HG03103 (cell line): Measurements from ENCODE around the gene CIB4.
"Not testable (repeated sequence)": the region's sequence is repeated elsewhere in the genome, so short reads cannot be mapped to it uniquely, and the experiment has no call there.

Experiments used
- ATAC-seq: cut with Tn5 transposase; IDR thresholded peaks from one replicate; pipeline ENCODE4 v1.9.1; 2021; ENCODE audit warnings: low read depth; ENCODE audit not compliant: unreplicated experiment

Gene CIB4

DNA sequence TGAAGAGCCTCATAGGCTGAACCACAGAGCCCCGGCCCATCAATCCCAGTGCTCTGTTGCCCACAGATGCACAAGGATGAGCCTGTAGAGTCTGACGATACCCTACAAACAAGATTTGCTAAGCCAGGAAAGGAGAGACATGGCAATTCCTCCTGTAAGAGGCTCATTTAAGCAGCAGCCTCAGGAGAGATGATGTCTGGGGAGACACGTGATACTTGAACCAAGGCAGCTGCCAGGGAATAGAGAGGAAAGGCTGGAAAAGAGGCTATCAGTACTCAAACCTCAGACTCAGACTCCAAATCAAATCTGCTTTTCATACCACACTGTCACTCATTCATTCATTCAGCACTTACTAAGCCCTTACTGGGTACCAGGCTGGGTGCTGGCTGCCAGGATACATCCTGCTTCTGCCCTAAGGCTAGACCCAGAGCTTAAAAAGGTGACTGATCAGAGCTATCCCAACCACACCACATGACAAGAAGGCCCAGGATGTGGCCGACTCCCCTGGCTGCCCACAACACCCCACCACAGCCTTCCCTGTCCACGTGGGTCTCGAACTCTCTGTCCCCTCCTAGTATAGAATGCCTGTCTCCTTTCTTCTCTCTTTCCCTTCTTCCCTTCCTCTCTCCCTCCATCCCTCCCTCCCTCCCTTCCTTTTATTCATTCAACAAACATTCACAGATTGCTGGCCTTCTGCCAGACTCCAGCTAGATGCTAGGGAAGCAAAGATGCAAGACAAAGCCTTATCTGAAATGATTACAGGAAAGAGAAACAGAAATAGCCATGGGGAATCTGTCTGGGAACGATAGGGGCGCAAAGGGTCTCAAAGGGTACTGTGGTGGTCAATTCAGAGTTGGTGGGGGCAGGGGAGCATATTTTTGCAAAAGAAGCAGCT, 27.9 kb upstream of the CIB4 start:
- no peak for ATAC-seq

DNA sequence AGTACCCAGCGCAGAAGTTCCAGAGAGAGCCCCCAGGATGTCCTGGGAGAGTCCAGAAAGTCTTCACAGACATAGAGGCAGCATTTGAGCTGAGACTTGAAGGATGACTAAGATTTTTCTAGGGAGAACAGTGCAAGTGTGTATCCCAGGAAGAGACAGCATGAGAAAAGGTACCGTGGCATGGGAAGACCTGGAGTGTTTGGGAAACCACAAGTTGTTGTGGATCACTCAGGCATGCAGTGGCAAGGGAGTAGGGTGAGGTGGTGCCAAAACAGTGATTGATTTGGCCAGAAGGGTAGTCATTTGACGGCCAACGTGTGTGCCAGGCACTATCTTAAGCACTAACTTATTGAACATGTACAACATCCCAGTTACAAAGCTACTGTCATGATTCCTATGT, 26.9 kb upstream of the CIB4 start:
- ATAC-seq: no peak

DNA sequence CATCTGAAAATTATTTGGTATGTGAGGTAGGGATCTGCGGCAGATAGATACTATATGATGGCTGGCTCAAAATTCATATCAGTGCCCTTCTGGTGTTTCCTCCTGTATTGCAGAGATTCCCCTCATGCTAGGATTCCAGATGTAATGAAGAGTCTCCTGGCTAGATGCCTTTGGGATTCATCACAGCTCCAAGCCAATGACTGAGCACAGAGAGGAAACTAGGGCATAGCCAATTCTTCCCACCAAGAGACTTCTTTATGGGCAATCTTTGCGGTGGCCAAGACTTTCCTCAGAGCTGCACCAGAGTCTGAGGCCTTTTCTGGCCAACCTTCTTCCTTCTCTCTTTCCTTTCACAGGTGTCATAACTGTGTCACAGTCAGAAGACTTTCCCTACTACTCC, 25.5 kb upstream of the CIB4 start:
- no peak for ATAC-seq

DNA sequence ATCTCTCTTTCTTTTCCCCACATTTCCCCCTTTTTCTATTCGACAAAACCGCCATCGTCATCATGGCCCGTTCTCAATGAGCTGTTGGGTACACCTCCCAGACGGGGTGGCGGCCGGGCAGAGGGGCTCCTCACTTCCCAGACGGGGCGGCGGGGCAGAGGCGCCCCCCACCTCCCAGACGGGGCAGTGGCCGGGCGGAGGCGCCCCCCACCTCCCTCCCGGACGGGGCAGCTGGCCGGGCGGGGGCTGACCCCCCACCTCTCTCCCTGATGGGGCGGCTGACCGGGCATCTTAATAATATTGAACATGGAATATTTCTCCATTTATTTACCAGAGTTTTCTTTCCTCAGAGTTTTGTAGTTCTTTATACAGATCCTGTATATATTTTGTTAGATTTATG, 24.1 kb upstream of the CIB4 start:
- ATAC-seq: not testable (repeated sequence)

DNA sequence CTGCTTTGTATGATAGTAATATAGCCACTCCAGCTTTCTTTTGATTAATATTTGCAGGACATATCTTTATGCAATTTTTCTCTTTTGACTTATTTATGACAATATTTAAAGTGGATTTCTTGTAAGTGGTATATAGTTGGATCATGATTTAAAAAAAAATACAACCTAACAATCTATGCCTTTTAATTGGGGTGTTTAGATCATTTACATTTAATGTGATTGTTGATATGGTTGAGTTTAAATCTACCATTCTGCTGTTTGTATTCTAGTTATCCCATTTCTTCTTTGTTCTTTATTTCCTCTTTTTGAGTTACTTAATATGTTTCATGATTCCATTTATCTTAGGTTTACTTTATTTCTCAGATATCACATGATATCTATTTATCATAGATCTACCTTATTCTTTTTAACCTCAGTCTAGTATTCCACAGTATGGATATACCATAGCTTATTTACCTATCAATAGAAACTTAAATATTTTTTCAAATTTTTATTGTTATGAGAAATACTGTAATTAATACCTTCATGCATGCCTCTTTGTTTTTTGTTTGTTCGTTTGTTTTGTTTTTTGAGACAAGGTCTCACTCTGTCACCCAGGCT, 19.3 kb upstream of the CIB4 start:
- no peak for ATAC-seq

DNA sequence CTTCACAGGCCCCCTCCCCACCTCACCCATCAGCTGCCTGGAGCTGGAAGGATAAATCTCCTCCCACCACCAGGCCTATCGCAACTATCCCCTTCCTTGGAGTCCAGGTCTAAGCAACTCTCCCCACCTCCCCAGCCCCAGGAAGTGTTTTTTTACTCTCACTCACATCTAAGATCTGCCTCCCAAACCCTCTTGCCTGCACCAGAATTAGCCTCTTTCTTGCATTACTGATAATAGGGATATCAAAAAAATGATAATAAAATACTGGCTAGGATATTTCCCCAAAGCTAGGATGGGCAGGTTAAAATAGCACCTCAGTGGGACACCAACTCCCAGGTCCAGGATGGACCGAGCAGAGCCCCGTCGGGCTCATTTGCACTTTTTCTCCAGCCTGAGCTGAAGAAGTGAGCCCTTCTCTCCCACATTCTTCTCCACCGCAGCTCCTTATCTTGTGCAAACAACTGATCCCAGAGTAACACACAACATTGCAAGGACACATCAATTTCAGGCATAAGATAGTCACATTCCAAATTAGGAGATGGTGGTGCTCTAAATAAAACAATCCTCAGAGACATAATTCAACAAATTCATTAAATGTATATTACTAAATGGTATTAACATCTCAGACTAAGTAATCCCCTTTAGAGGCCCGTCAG, 17.7 kb upstream of the CIB4 start:
- ATAC-seq: no peak

DNA sequence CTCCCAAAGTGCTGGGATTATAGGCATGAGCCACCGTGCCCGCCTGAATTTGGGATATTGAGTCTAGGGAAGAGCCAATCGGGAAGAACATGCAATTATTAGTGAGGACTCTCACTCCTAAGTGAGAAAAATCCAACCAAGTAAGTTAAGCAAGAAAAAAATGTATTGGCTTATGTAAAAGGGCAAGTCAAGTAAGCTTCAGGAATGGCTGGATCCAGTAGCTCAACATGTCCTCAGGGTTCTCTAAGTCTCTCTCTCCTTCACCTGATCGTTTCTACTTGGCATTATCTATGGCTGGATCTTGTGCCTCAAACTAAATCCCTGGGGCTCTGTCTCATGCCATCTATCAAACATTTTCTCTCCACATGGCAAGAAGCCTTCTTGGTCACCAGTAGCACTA, 16.1 kb upstream of the CIB4 start:
- ATAC-seq: no peak

DNA sequence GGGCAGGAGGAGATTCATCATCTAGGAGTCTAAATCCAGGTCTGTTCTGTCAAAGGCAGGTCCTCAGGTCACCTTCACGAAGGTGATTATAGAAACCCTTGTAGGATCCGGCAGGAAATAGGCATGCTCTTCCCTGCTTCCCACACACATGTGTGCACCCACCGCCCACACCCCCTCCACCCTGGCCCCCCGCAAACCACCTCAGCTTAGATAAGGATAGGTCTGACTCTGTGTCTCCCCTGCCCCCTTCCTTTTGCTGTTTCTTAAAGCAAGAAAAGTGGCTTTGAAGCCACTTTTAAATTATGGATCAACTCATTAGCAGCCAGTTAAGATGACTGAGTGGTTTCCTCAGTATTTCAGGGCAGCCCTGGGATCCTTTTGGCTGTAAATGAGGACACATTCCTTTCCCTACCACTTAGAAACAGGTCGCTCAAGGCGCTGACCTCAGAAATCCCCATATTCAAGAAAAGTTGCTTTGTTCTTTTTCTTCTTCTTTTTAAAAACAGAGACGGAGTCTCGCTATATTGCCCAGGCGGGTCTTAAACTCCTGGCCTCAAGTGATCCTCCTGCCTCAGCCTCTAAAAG, 14.5 kb upstream of the CIB4 start:
- no peak for ATAC-seq

DNA sequence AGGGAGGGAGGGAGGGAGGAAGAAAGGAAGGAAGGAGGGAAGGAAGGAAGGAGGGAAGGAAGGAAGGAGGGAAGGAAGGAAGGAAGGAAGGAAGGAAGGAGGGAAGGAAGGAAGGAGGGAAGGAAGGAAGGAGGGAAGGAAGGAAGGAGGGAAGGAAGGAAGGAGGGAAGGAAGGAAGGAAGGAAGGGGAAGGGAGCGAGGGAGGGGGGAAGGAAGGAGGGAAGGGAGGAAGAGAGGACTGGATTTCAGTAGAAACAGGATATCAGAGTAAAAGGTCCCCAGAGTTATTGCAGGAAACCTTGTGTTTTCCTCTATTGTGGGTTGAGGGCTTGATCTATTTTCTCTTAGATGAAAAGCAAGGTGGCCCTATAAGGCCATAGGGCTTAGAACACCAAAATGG, 14.0 kb upstream of the CIB4 start:
- ATAC-seq: not testable (repeated sequence)

DNA sequence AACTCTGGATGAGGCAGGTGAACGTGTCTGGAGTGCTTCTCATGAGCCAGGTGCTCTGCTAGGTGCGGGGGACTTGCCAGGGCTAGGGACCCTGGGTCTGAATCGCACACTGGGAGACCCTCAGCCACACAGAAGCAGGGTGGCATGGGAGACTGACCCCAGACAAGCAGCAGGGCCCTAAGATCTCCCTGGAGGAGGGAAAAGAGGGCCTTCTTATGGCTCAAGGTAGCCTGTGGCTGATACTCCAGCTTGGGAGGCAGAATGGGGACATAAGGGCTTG, 12.8 kb upstream of the CIB4 start:
- no peak for ATAC-seq

DNA sequence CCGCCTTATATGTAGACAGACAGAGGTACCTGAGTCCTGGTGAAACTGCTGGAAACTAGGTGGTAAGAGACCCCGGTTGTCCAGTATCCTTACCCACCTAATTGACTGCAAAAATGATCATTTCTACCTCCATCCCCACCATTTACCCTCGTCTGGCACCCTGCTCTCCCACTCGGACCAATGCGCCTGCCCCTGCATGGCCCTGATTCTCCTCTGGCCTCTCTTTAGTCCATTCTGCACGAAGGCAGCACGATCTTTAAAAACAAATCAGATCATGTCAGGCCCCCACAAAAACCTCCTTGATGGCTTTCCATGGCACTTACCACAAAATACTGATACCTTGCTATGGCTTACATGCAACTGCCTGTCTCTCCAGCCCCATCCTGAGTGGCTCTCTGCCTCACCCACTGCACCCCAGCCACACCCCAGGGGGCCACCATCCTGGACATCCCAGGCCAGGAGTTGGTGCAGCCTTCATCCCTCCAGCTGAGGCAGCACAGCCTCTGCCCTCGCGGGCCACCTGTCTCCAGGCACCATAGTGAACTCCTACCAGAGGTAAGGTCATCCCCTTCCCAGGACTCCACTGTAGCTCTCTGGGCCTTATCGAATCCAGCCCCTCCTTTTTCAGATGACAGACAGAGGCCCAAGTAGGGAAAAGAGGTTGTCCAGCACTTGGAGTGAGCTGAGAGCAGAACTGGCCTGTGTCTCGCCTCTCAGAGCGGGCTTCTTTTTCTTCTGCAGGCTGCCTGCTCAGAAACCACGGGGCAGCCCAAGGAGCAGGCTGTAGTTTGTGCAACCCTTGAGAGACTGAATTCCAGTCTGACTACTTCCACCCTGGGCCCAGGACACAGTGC, 12.3 kb upstream of the CIB4 start:
- ATAC-seq: no peak

DNA sequence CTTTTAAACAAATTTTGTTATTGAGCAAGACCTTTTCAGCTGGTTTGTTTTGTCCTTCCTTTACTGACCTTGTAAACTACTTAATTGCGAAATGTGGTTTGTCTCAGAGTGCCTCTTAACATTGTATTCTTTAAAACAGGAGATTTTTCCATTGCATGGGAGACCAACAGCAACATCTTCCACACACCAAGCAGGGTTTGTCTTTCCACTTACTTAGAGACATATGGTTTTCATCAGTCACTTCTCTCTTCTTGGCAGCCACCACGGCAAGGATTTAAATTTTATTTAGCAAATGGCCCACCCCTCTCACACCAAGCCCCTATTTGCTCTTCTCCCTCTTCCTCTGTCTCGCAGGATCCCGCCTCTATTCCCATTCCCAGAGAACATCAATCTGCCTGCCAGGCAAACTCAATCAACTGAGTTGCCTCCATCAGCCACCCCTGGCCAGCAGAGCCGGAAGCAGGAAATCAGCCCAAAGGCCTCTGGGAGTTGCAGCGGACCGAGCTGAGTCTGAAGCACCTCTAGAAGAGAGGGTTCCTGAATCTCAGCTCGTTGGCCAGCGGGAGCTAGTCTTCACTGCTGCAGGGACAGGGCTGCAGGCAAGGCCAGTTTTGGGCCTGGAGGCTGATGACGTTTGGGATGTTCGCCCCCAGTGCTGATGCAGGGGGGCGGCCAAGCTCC, 11.3 kb upstream of the CIB4 start:
- ATAC-seq: no peak

DNA sequence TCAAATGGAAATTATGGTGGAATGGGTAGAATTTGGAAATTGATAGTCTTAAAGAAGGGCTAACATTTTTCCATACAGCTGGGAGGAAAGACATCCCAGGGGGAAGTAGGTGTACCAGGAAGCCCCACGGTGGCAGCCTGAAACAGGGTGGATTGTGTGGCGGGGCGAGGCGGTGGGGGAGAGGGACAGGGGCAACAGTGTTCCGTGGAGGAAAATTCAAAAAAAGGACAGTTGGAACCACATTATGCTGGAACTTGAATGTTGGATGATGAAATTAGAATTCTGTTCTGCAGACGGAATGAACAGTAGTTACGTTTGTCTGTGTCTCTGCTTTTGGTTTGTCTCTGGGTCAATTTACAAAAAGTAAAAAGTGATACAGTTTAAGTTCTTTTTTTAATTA, 10.6 kb upstream of the CIB4 start:
- no peak for ATAC-seq

DNA sequence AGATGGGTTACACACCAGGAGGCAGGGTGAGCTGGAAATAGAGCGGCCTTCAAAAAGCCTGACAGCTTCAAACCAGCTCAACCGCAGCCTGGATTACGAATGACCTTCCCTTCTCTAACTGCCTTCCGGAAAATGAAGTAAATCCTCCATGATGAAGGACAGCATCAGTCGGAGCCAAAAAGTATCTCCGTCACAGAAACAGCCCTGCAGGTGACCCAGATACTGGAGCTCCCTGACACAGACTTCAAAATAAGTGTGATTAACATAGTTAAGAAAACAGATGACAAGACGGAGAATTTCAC, 10.3 kb upstream of the CIB4 start:
- ATAC-seq: no peak

DNA sequence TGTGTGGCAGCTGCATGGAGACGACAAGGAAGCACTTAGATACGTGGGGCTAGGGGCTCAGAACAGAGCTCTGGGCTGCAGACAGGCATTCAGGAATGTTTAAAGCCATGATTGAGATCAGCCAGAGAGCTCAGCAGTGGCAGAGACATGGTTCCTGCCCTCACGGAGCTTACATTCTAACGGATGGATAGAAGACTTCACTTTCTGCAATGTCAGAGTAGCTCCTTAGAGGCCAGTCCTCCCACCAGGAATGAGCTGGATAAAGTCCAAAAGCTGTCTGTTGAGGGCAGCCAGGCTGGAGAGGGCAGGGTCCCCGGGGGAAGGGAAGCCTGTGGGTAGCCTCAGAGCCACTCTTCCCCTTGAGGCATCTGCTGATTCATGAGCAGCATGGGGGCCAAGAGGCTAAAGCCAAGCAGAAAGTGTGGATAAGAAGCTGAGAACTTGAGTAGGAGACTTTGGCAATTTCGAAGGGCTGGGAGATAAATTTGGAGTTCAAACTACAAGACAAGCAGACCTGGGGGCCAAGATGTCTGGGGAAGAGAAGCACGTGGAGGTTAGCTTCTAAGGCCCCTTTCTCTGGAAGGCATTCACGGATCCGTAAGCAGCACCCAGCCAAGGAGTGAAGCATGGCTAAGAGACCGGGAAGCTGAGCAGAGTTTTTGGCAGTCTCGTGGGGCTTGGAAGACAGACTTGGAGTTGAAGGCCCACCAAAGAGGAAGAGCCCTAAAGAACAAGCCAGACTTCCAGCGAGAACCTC, 9.7 kb upstream of the CIB4 start:
- no peak for ATAC-seq

DNA sequence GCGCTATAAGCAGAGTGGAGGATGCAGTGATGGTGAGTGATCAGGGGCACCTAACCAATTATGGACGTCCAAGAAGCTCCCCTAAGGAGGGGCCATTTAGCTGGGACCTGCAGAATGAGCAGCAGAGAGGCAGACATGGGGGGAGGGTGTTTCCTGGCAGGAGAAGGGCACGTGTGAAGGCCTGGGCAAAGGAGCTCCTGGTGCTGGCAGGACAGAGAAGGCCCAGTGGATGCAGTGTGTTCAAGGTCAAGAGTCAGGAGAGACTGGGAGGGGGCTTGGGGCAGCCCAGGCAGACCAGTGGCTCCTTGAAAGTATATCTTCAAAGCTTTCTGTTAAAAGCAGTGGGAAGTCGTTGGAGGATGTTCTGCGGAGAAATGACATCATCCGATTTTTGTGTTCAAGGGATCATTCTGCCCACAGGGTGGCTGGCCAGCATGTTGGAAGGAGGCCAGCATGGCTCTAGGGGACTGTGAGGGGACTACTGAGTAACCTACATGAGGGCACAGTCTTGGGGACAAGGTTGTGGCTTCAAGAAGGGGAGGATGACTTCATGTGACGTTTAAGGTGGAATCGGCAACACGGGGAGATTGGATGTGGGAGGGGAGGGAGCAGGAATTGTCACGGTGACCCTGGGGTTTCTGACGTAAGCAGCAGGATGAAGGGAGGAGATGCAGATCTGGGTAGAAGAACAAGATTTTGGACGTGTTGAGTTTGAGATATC, 9.0 kb upstream of the CIB4 start:
- ATAC-seq: no peak

DNA sequence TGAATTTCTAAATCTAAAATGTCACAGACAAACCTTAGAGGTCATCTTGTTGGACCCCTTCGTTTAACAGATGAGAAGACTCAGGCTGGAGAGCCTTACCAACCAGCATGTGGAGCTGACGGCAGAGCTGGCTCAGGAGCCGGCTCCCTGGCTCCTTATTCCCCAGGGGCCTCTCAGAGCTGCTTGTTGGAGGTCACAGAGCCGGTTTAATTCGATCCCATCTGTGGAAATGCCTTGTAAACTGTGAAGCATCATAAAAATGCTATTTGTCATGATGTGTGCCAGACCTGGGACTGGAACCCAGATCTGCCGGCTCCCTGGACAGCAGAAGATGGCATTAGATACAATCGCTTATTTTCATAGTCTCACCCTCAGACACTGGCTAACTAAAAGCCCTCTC, 8.2 kb upstream of the CIB4 start:
- ATAC-seq: no peak

DNA sequence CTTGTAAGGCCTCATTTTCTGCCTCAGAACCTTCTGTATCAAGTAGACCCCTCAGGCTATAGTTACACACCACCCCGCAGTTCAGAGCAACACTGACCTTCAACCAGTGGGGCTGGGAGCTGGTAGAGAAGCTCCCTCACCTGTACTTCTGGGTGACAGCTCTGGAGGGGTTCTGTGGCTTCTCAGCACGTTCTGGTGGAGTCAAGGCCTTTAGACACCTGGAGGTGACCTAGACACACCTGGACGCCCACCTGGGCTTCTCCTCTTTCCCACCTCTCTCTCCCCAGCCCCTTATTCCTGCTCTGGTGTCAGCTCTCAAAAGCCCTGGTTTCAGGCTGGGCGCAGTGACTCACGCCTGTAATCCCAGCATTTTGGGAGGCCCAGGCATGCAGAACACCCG, 7.3 kb upstream of the CIB4 start:
- ATAC-seq: no peak

DNA sequence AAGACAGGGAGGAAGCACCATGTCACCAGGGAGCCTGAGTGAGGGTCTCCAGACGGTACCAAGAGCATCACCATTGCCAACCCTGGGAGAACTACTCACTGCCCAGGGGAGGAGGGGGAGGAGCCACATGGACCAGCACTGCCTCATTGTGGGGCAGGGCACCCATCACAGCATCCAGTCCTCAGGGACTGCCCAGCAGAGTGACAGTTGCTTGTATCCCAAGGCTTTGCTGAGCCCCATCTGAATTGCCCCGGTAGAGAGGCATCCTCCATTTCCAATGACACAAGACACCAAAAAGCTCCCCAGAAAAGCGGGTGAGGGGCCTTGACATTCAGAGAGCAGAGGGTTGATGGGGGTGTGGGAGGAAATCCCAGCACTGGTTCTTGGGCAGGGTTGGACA, 6.8 kb upstream of the CIB4 start:
- no peak for ATAC-seq
